GM18951 (cell line): ENCODE results near the gene AREL1.

ENCODE experiments used
- POLR2A ChIP-seq: IDR thresholded peaks from 4 replicates; pipeline ENCODE4 v1.6.1; 2011; ENCODE audit warnings: mild to moderate bottlenecking; ENCODE audit not compliant: insufficient read length, insufficient read depth; ENCODE audit errors: extremely low read depth
- in situ Hi-C: fragments of 300-500 bp; cut with MboI; formaldehyde crosslinking; loops from one replicate; pipeline ENCODE4 v1.12.0; 2022; ENCODE audit warnings: low sequenced_read_pairs, mixed read lengths, inconsistent platforms; ENCODE audit not compliant: unreplicated experiment

Gene AREL1

GRCh38 chr14:74684434-74684833 lies 28.4 kb downstream of the AREL1 start:
- in situ Hi-C loops: no loop called here
- no peak for TF ChIP-seq POLR2A

GRCh38 chr14:74683406-74683805 lies 29.5 kb downstream of the AREL1 start:
- no peak for TF ChIP-seq POLR2A

GRCh38 chr14:74682169-74682952 lies 30.5 kb downstream of the AREL1 start:
- no peak for TF ChIP-seq POLR2A
- in situ Hi-C loops: no loop called here

More at GRCh38 chr14:74683406-74683805, 29.5 kb downstream of the AREL1 start:
- in situ Hi-C loops: no loop called here

GRCh38 chr14:74675219-74675618 lies 37.7 kb downstream of the AREL1 start:
- no peak for TF ChIP-seq POLR2A
- in situ Hi-C loops: no loop called here

- TF ChIP-seq POLR2A: no peak
- in situ Hi-C loops: no loop called here
Observed at GRCh38 chr14:74673768-74674167, 39.1 kb downstream of the AREL1 start.

GRCh38 chr14:74671789-74672188 lies 41.1 kb downstream of the AREL1 start:
- in situ Hi-C loops: no loop called here
- TF ChIP-seq POLR2A: no peak

GRCh38 chr14:74670726-74671411 lies 42.0 kb downstream of the AREL1 start:
- in situ Hi-C loops: no loop called here
- TF ChIP-seq POLR2A: no peak

GRCh38 chr14:74669846-74670245 lies 43.0 kb downstream of the AREL1 start:
- no peak for TF ChIP-seq POLR2A
- in situ Hi-C loops: no loop called here

GRCh38 chr14:74669256-74669655 lies 43.6 kb downstream of the AREL1 start:
- in situ Hi-C loops: no loop called here
- no peak for TF ChIP-seq POLR2A

- in situ Hi-C loops: no loop called here
- no peak for TF ChIP-seq POLR2A
Observed at GRCh38 chr14:74667758-74668157, 45.1 kb downstream of the AREL1 start.

- in situ Hi-C loops: no loop called here
- TF ChIP-seq POLR2A: no peak
Observed at GRCh38 chr14:74664717-74665116, 48.2 kb downstream of the AREL1 start.

- no peak for TF ChIP-seq POLR2A
- in situ Hi-C loops: no loop called here
Observed at GRCh38 chr14:74663884-74664283, 49.0 kb downstream of the AREL1 start.

- TF ChIP-seq POLR2A: no peak
- in situ Hi-C loops: no loop called here
Observed at GRCh38 chr14:74661726-74662450, 51.0 kb downstream of the AREL1 start.
